Embryonic facial prominence (tissue), 1 donor: Measurements from ENCODE around the gene SULF2.
A peak's percentile ranks its signal among the peaks of the same experiment; 100 is the strongest.

Source experiments
- DNase-seq: peaks from one replicate; pipeline ENCODE4 v3.0.0-alpha.2; 2016; ENCODE audit errors: extremely low spot score

SULF2 gene

DNA sequence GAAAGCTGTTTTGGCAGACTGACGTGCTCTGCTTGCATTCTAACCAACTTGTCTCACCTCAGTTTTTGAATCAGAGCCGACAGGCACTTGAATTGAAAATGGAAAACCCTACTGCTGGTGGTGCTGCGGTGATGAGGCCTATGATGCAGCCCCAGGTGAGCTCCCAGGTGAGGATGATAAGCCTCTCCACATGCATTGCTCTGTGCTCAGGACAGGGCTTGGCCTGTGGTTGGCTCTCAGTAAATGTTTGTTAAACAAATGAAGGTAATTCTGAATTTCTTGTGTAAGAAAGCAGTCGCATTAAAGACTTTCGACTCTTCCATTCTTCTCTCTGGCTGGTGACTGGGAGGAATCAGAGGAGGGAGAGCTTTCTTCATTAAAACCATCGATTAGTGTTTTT lies 136.3 kb downstream of the SULF2 start:
- DNase-seq = no peak

DNA sequence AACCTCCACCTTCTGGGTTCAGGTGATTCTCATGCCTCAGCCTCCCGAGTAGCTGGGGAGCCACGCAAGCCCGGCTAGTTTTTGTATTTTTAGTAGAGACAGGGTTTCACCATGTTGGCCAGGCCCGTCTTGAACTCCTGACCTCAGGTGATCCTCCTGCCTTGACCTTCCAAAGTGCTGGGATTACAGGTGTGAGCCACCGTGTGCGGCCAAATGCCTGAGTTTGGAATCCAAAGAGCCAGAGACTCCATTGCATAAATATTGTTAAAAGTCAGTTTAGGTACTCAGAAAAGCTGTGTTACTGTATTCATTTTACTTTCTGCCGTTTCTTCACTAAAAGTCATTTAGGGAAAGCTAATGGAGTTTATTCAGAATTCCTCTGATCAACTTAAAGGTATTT lies 137.3 kb downstream of the SULF2 start:
- no peak for DNase-seq

DNA sequence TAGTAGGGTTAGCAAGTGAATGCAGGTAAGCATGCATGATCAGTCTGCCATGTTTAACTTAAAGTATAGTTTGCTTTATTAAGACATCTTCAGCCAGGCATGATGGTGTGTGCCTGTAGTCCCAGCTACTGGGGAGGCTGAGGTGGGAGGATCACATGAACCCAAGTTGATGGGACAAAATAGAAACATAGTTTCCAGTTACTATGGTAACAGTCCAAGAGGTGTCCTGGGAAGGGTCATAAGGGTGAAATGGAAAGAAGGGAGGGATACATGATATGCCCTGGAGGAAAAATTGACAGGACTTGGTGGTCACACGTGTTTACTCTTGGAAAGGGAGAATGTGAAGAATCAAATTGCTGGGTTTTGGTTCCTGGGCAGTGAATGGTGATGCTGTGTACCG lies 139.6 kb downstream of the SULF2 start:
- no peak for DNase-seq

DNA sequence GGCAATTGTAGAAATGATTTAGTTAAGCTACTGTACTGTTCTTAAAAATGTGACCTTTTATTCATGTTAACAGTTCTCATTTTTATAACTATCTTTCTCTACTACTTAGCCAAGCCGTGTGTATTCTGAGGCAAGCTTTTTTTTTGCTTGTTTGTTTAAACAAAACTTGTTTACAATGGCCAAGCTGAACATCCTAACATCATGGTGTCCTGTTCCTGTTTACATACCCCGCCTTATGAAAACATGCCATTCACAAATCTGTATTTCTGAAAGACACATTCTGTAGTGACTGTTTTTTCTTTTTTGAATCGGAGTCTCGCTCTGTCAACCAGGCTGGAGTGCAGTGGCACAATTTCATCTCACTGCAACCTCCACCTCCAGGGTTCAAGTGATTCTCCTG lies 142.7 kb downstream of the SULF2 start:
- no peak for DNase-seq

DNA sequence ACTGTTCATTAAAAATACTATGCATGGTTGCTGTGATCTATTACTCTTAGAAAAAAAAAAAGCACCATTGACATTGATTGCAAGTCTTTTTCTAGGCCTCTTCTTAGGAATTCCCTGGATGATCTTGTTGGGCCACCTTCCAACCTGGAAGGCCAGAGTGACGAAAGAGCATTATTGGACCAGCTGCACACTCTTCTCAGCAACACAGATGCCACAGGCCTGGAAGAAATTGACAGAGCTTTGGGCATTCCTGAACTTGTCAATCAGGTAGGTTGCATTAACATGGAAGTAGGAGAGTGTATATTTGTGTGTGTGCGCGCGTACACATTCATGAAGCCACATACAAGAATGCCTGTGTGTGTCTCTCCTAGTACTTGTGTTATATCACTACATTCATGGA lies 143.2 kb downstream of the SULF2 start:
- DNase-seq = no peak

DNA sequence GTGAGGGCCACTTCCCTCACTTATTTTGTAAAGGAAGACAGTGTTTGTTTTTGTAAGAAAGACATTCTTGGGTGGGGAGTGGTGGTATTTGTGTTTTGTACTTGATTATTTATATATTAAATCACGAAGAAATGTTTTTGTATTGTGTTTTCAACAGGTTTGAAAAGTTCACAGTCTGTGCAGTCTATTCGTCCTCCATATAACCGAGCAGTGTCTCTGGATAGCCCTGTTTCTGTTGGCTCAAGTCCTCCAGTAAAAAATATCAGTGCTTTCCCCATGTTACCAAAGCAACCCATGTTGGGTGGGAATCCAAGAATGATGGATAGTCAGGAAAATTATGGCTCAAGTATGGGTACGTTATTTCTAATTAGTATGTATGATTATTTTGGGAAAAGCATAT lies 146.4 kb downstream of the SULF2 start:
- no peak for DNase-seq

DNA sequence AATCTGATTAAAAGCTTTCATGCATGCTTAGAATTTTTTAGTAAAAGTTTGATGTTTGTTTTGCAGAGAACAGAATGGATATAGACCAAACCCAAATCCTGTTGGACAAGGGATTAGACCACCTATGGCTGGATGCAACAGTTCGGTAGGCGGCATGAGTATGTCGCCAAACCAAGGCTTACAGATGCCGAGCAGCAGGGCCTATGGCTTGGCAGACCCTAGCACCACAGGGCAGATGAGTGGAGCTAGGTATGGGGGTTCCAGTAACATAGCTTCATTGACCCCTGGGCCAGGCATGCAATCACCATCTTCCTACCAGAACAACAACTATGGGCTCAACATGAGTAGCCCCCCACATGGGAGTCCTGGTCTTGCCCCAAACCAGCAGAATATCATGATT lies 150.0 kb downstream of the SULF2 start:
- no peak for DNase-seq

DNA sequence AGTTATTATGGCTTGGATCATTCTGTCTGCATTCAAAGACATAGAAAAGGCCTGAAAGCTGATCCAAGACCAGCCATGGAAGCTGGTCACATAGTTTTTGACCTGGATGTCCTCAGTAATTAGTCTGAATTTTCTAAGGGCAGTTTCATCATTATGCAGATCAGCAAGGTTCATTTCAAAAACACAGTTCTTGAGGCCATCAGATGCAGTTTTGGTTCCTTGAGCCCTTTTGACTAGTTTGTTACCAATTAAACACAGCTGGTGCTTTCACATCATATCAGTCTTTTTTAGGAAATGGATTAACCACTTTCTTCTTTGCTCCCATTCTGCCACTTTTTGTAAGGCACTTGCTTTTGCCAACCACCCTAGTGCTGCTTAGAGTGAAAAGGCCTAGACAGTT lies 154.2 kb downstream of the SULF2 start:
- no peak for DNase-seq

DNA sequence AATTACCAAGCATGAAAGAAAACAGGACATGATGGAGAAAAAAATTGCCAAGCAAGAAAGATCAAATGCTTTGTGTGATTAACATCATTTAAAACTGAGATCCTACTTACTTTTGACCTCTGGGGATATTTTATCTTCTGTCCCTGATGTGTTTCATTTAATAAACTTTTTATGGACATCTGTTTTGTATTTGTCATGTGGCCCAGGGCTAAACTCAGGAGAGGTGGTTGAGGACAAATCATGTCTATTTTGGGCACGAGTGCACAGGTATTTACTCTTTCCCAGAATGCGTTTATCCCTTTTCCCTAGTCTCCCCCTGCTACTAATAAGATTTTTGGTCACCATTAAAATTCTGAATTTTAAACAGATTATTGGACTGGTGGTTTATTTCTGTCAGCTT lies 155.4 kb downstream of the SULF2 start:
- DNase-seq = no peak

DNA sequence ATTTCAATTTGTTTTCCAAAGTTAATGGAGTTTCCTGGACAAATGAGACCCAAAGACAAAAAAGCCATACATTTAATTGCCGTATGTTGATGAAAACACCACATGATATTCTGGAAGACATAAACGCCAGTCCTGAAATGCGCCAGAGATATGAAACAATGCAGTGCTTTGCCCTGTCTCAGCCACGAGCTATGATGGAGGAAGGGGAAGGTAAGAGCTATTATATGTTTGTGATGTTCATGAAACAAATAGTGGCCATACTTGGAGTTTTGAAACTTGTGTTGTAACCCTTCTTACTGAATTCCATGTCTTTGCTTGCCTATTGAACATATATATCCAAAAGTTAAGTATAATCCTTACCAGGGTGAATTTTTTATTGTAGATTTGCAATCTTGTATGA lies 157.7 kb downstream of the SULF2 start:
- no peak for DNase-seq

DNA sequence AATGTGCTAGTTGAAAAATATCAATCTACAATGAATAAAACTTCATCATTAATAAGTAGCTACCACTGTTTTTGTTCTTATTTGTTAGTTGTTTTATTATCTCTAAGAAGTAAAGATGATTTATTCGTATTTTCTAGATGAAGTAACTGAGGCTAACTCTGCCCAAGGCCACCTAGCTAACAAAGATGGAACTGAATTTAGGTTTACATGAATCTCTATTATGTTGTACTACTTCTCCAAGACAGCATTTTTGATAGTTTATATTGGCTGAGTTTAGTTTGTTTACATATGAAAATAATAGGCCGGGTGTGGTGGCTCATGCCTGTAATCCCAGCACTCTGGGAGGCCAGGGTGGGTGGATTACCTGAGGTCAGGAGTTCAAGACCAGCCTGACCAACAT lies 162.1 kb downstream of the SULF2 start:
- DNase-seq = no peak

DNA sequence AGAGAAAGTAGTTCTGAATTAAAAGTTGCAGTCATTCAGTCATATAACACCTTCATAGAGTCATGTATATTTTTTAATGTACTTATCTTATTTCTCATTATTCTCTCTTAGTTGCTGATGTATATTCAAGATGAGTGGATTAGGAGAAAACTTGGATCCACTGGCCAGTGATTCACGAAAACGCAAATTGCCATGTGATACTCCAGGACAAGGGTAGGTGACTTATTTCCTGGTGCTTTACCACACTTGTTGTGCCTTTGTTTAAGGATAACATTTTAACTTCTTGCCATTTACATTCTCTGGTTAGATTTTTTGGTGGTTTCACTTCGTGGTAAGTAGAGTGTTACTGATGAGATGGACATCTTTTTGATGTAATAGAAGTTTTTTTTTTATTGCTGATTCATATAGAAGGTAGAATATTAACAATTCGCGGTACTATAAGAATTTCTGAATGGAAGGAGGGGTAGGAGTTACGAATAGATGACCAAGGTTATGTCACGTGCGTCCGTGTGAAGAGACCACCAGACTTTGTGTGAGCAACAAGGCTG lies 163.1 kb downstream of the SULF2 start:
- no peak for DNase-seq

DNA sequence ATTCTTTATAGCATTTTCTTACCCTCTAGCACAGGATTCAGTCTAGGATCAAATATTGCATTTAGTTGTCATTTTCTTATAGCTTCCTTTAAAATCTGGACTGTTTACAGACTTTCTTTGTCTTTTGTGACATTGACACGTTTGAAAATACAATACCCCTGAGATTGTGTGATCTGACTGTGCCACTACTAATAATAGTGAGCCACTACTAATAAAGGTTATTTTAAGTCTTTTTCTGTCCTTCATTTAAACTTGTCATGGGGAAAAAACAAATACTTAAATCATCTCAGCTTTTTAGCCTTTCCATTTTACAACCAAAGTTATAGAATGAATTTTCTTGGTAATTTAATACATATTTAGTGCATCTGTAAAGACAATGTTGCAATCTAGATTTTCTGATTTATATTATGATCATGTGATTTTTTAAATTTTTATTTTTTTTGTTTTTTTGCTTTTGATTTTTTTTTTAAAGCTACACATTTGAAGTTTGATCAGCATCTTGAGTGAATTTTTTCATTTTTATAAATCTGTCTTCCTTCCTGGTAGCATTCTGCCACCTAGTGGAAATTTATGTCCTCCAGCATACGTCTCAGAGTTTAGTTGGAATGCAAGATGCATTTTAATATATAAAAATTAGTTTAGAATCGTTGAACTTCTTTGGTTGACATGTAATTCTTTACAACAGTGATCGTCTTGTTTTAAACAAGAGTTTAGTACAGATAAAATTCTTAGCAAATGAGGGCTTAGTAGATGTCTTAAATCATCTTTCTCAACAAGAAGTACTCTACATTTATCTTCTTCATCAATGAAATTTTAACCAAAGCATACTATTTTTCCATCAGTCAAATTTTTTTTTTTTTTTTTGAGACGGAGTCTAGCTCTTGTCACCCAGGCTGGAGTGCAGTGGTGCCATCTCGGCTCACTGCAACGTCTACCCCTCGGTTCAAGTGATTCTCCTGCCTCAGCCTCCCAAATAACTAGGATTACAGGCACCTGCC lies 164.2 kb downstream of the SULF2 start:
- peak; percentile 73 for DNase-seq

DNA sequence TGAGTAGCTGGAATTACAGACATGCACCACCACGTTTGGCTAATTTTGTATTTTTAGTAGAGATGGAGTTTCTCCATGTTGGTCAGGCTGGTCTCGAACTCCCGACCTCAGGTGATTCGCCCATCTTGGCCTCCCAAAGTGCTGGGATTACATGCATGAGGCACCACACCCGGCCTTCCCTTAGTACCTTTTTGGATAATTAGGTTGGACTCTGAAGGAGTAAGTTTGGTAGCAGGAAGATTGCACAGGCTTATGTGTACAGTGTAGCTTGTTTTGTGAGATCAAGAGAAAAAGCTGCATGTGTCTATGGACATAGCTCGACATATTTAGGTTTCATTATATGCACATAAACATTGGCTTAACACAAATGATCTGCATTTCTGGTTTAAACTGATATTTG lies 166.8 kb downstream of the SULF2 start:
- no peak for DNase-seq

DNA sequence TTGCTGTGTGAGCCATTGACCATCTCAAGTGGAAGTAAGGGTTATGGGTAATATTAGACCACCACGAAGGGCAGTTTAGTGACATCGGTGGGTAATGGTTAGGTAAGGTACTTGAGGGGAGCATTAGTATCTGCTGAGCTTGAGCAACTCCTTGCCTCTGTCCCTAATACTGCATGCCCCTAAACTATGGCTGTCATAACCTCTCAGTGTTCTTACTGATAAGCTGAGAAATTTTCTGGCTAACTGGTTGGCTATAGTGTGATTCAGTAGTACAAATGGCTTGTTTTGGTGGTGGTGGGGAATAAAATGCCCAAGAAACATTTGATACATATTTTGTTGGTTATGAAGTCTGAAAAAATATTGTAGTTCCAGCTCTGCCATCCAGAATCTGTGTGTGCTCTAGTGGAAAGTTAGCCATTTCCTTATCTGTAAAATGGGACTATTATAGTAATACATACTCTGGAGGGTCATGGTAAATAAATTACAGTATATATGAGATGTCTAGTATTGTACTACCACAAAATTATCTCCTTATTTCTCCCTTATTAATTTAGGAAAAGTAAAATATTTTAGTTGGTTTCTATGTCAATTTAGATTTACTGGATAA lies 170.5 kb downstream of the SULF2 start:
- no peak for DNase-seq

DNA sequence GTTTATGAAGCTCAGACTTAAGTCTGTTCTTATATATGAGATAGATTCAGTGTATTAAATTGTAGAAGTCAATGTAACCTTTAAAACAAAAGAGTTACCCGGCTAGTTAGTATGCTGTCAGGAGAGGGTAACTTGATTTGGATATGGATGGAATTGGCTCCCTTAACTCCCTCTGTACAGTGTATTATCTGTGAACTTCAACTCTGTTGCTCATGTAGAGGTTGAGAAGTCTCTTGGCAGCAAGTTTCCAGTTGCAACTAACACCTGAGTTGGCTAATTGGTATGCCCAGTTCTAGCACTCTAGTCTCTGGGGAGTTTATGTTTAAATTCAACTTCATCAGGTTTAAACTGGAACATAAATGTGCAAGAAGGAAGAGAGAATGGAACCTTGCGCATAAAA lies 172.6 kb downstream of the SULF2 start:
- DNase-seq = no peak

DNA sequence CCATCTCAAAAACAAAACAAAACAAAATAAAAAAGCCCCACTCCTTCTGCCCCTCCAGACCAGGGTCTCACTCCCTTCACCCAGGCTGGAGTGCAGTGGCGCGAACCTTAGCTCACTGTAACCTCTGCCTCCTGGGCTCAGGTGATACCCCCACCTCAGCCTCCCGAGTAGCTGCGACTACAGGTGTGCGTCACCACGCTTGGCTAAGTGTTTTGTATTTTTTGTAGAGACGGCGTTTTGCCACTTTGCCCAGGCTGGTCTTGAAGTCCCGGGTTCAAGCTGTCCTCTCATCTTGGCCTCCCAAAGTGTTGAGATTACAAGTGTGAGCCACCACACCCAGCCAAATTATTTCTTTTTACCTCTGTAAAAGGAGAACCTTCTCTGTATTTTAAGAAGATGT lies 173.5 kb downstream of the SULF2 start:
- no peak for DNase-seq

DNA sequence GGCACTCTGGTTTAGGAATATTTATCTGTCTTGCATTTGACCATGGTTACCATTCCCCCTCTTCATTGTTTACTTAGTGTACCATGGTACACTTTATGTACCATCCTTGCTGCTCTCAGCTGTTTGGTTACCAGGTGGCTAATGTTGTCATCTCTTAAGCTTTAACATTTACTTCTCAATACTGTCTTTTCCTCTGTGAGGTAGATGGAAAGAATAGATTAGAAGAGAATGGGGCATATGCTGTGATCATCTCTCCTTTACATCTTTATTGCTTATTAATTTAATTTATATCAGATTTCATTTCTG lies 174.4 kb downstream of the SULF2 start:
- DNase-seq = no peak

DNA sequence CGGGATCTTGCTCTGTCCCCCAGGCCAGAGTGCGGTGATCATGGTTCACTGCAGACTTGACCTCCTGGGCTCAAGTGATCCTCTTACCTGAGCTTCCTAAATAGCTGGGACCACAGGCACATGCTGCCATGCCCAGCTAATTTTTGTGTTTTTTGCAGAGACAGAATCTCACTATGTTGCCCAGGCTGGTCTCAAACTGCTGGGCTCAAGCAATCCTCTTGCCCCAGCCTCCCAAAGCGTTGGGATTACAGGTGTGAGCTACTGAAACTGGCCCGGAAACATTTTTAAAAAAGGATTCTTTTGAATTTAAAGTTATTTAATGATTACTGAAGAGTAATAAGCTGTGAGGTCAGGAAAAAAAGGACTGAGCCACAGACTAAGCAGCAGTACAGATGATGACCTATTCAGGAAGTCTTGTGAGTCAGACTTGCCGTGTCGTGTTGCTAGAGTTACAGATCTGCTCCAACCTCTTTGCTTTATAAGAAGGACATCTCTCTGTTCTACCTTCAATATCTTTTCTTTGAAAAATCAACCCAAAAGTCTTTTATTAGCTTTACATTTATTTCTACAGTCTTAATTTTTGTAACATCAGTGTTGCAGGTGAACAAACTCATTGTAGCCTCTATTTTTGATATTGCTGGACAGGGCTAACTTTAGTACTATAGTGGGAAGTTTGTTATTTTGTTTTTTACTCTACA lies 174.9 kb downstream of the SULF2 start:
- no peak for DNase-seq

DNA sequence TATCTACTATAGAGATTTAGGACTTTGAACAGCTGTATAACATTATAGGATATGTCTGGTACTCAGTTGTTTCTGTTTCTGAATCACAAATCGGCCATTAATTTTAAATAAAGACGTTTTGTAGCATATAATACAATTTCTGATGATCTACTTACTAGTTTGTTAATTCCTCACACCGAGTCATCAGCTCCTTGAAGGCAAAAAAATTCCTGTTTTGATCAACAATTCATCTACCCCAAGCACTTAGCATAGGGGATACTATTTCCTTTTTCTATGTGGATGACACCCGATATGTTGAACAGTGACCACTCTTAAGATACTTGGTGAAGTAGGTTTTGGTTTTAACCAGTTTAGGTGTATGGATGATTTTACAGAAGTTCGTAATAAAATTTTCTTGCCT lies 176.3 kb downstream of the SULF2 start:
- DNase-seq = no peak
